ENCODE results near the gene ARHGAP42.

GRCh38 chr11:100686476-100687053 lies 523 bp upstream of the ARHGAP42 start:
- no peak for TF ChIP-seq CTCF (IDR thresholded peaks at IDR 0.05)
- no peak for TF ChIP-seq POLR2A (IDR thresholded peaks at IDR 0.05)
- no peak for TF ChIP-seq POLR2AphosphoS5 (IDR thresholded peaks at IDR 0.05)
- TF ChIP-seq EP300 (IDR thresholded peaks at IDR 0.05) = no peak

Data from stomach (tissue), 4 donors.